T-helper 2 cell treated with Interferon-gamma antibody and Interleukin-4, amounts not matched to agents 5 μg/mL and 100 μg/mL, for 36 hours (primary cell): ENCODE data around the gene AACS.
"Not testable (repeated sequence)": the region's sequence is repeated elsewhere in the genome, so short reads cannot be mapped to it uniquely, and the experiment has no call there.

Source experiments
- DNase-seq: peaks from one replicate; pipeline ENCODE4 v3.0.0; 2021; ENCODE audit warnings: low spot score
- H3K27ac Mint-ChIP-seq: one replicate; pipeline ENCODE4 v1.8.0; 2021; ENCODE audit warnings: mild to moderate bottlenecking, mixed read lengths
- H3K27me3 Mint-ChIP-seq: one replicate; pipeline ENCODE4 v1.8.0; 2021; ENCODE audit warnings: low read depth, mixed read lengths
- H3K36me3 Mint-ChIP-seq: one replicate; pipeline ENCODE4 v1.8.0; 2021; ENCODE audit warnings: low read depth, mixed read lengths
- H3K4me1 Mint-ChIP-seq: one replicate; pipeline ENCODE4 v1.8.0; 2021; ENCODE audit warnings: low read depth, mixed read lengths
- H3K4me3 Mint-ChIP-seq: one replicate; pipeline ENCODE4 v1.8.0; 2022; ENCODE audit warnings: mild to moderate bottlenecking, moderate library complexity, mixed read lengths
- H3K9me3 Mint-ChIP-seq: one replicate; pipeline ENCODE4 v1.8.0; 2021; ENCODE audit warnings: mixed read lengths

Gene AACS

DNA sequence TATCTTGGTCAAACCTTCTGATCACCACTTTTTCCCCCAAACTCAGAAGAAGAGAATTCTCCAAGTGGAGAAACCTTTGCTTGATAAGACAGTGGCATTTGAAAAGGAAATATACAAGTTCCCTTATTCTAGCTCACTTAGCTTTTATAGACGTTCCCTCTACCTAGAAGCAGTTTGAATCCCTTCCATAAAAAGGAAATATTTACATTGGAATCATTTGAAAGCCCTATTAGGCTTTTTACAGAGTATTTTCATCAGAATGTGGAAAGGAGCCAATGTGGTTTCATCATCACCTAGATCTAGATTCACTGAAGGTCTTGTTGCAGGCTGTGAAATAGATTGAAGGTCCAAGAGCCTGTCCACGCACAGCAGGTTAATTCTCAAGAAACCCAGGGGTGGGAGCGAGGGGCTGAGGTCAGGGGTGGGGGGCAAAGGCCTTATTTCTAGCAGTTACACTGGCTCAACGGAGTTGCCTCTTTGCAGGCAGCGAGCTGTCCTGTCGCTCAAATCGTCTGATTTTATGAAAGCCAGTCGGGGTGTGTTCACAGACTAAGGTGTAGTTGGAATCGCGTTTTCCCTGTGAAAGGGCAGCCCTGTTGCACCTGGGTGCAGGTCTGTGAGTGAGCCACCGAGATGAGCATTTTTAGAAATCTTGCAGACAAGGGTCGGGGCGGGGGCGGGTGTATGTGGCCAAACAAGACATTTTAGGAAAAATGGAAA, 45.6 kb downstream of the AACS start:
- no peaks in the 10 kb centered on the region for H3K4me1 Mint-ChIP-seq
- H3K27me3 Mint-ChIP-seq: no peaks in the 10 kb centered on the region
- H3K36me3 Mint-ChIP-seq: peaks cover 38% of the 10 kb centered on the region
- DNase-seq: no peak
- no peak overlapping the region for H3K4me3 Mint-ChIP-seq
- H3K27ac Mint-ChIP-seq: no peak overlapping the region
- no peaks in the 10 kb centered on the region for H3K9me3 Mint-ChIP-seq

DNA sequence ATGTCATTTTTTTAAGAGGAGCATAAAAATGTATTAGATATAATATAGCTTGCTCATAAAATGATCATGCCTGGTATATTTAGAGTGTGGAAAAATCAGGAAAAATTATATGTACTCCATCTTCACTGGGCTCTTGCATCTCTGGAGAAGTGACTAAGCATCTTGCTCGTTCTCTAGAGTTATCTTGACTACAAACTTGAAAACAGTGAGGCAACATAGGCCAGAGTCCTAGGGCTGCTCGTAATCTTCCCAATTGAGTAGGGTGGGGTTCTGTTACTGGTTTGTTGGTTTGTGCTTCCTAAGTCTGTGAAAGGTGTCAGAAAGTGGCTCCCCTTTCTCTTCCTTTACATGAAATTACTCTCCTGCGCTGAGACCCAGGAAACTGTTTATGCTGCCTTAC, 46.2 kb downstream of the AACS start:
- Mint-ChIP-seq H3K4me1 (no peaks in the 10 kb centered on the region), H3K27me3 (no peaks in the 10 kb centered on the region), H3K4me3 (no peak overlapping the region), H3K9me3 (no peaks in the 10 kb centered on the region), H3K36me3 (peaks cover 40% of the 10 kb centered on the region), H3K27ac (no peak overlapping the region)
- no peak for DNase-seq

- not testable (repeated sequence) for H3K27me3 Mint-ChIP-seq, H3K4me1 Mint-ChIP-seq, DNase-seq, H3K9me3 Mint-ChIP-seq, H3K27ac Mint-ChIP-seq, H3K4me3 Mint-ChIP-seq
- H3K36me3 Mint-ChIP-seq: peaks cover 40% of the 10 kb centered on the region
Observed at GRCh38 chr12:125112614-125113013, 47.4 kb downstream of the AACS start.

GRCh38 chr12:125113263-125113662, 48.0 kb downstream of the AACS start:
- Mint-ChIP-seq H3K27me3 (no peaks in the 10 kb centered on the region), H3K36me3 (peaks cover 39% of the 10 kb centered on the region), H3K4me1 (no peaks in the 10 kb centered on the region), H3K27ac (no peak overlapping the region), H3K4me3 (no peak overlapping the region), H3K9me3 (no peaks in the 10 kb centered on the region)
- no peak for DNase-seq

- Mint-ChIP-seq H3K4me1 (no peaks in the 10 kb centered on the region), H3K27me3 (no peaks in the 10 kb centered on the region), H3K36me3 (peaks cover 39% of the 10 kb centered on the region), H3K9me3 (no peaks in the 10 kb centered on the region), H3K4me3 (no peak overlapping the region), H3K27ac (no peak overlapping the region)
- no peak for DNase-seq
Observed at GRCh38 chr12:125113789-125114188, 48.6 kb downstream of the AACS start.

GRCh38 chr12:125114365-125115141, 49.3 kb downstream of the AACS start:
- Mint-ChIP-seq H3K4me3 (no peak overlapping the region), H3K27me3 (no peaks in the 10 kb centered on the region), H3K27ac (no peak overlapping the region), H3K36me3 (peaks cover 35% of the 10 kb centered on the region), H3K9me3 (no peaks in the 10 kb centered on the region), H3K4me1 (no peaks in the 10 kb centered on the region)
- no peak for DNase-seq

- Mint-ChIP-seq H3K27ac (no peak overlapping the region), H3K4me1 (no peaks in the 10 kb centered on the region), H3K36me3 (peaks cover 6% of the 10 kb centered on the region), H3K9me3 (no peaks in the 10 kb centered on the region), H3K27me3 (no peaks in the 10 kb centered on the region), H3K4me3 (no peak overlapping the region)
- no peak for DNase-seq
Observed at GRCh38 chr12:125120566-125120965, 55.3 kb downstream of the AACS start.

DNA sequence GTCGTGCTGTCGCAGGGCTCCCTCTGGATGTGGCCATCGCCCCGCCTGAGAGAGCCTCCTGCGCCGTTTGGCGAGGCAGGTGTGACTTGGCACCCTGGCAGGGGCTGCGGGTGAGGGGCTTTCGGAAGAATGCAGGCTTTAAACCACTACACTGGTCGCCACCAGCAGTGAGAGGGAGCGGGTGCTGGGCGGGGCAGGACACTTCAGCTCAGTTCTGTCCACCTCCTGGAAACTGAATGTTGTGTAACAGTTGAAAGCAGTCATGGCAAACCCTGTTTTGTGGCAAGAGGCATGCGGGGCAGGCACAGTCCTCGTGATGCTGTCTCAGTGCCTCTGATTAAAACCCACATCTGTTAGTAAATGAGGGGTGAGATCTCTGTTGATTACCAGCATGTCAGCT, 55.9 kb downstream of the AACS start:
- H3K27me3 Mint-ChIP-seq: no peaks in the 10 kb centered on the region
- no peaks in the 10 kb centered on the region for H3K4me1 Mint-ChIP-seq
- H3K36me3 Mint-ChIP-seq: peaks cover 5% of the 10 kb centered on the region
- H3K27ac Mint-ChIP-seq: no peak overlapping the region
- H3K9me3 Mint-ChIP-seq: no peaks in the 10 kb centered on the region
- no peak for DNase-seq
- no peak overlapping the region for H3K4me3 Mint-ChIP-seq

DNA sequence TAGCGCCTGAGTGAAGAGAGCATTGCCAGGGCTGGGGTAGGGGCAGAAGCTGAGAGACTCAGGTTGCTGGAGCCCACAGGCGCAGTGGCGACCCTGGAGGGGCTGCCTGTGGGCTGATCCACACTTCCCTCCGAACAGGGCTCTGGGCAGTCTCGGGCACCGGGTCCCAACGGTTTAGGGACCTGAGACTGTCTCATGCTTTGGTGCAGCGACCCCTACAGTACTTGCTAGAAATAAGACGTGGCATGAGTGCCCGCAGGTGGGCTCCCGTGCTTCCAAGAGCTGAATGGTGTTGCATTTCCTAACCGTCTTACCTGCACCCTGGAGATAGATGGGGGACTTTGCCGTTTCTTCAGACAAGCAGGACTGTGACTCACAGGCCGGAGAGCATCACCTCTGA, 57.4 kb downstream of the AACS start:
- Mint-ChIP-seq H3K27ac (no peak overlapping the region), H3K4me3 (no peak overlapping the region), H3K27me3 (no peaks in the 10 kb centered on the region), H3K36me3 (peaks cover 6% of the 10 kb centered on the region), H3K4me1 (no peaks in the 10 kb centered on the region), H3K9me3 (no peaks in the 10 kb centered on the region)
- DNase-seq: no peak

- peaks cover 6% of the 10 kb centered on the region for H3K36me3 Mint-ChIP-seq
- H3K4me1 Mint-ChIP-seq: no peaks in the 10 kb centered on the region
- no peak overlapping the region for H3K27ac Mint-ChIP-seq
- no peak for DNase-seq
- H3K4me3 Mint-ChIP-seq: no peak overlapping the region
- H3K9me3 Mint-ChIP-seq: no peaks in the 10 kb centered on the region
- H3K27me3 Mint-ChIP-seq: no peaks in the 10 kb centered on the region
Observed at GRCh38 chr12:125124320-125124966, 59.2 kb downstream of the AACS start.

DNA sequence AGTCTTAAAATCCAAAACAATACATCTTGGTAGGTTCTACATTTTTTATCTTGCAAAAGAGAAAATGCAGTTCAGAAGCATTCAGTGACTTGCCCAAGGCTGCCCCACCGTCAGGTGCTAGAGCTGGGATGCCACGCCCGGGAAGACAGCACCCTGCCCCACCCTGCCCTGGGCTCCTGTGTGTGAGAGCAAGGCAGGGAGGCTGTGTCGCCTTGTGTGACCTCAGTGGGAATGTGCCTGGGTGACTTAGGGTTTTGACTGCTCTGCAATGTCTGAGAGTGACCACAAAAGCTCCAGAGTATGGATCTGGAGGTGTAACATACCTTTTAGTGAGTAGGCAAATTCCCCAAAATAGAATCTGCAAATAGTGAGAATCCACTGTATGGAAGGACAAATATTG, 60.0 kb downstream of the AACS start:
- no peak overlapping the region for H3K27ac Mint-ChIP-seq
- no peaks in the 10 kb centered on the region for H3K9me3 Mint-ChIP-seq
- no peak overlapping the region for H3K4me3 Mint-ChIP-seq
- H3K4me1 Mint-ChIP-seq: no peaks in the 10 kb centered on the region
- DNase-seq: no peak
- H3K36me3 Mint-ChIP-seq: peaks cover 6% of the 10 kb centered on the region
- H3K27me3 Mint-ChIP-seq: no peaks in the 10 kb centered on the region

DNA sequence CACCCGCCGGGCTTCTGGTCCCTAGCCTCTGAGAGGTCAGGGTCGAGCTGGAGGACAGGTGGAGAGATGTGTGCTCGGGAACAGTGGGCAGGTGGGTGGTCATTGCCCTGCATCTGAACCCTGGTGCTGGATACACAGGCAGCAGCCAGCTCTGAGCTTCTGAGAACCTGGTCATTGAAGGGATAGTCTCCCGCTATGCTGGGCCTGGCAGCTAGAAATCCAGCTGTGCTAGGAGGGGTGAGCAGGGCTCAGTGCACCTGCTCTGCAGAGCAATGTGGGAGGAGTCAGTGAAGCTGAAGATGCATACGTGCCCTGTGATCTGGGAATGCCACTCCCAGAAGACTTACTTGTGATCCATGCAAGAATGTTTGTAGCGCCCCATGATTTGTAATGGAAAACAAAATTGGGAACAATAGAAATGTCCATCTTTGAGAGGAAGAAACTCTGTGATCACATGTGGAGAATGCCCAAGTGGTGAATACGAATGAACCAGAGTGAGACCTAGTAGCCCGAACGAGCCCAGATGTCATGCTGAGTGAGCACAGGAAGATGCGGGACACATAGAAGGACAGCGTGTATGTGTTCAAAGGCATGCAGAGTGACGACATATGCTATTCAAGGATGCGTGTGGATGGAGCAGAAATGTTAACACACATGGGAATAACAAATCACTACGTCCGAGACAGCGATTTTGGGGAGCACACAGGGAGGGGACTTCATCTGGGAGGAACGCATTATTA, 63.4 kb downstream of the AACS start:
- Mint-ChIP-seq H3K36me3 (peaks cover 4% of the 10 kb centered on the region), H3K4me1 (no peaks in the 10 kb centered on the region), H3K27me3 (no peaks in the 10 kb centered on the region), H3K27ac (no peak overlapping the region), H3K4me3 (no peak overlapping the region), H3K9me3 (no peaks in the 10 kb centered on the region)
- no peak for DNase-seq

DNA sequence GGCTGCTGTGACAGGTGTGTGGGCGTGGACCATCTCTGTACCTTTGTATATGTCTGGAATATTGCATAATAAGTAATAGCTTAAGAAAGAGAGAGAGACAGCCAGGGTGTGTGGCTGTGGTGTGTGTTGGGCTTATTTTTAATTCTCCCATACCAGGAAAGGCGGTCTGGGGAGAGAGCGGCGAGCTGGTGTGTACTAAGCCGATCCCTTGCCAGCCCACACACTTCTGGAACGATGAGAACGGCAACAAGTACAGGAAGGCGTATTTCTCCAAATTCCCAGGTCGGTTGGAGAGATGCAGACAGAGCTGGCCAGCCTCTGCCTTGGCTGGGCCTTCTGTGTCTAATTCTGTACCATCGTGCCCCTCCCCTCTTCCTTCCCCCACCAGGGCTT, 63.9 kb downstream of the AACS start:
- Mint-ChIP-seq H3K27me3 (no peaks in the 10 kb centered on the region), H3K4me3 (no peak overlapping the region), H3K4me1 (no peaks in the 10 kb centered on the region), H3K9me3 (no peaks in the 10 kb centered on the region), H3K27ac (no peak overlapping the region), H3K36me3 (peaks cover 4% of the 10 kb centered on the region)
- no peak for DNase-seq
